HG03196 (cell line): ENCODE measurements around the gene KRTAP13-2.

Experiments
- ATAC-seq: cut with Tn5 transposase; IDR thresholded peaks from one replicate; pipeline ENCODE4 v1.9.1; 2021; ENCODE audit not compliant: unreplicated experiment

KRTAP13-2 gene, protein sequence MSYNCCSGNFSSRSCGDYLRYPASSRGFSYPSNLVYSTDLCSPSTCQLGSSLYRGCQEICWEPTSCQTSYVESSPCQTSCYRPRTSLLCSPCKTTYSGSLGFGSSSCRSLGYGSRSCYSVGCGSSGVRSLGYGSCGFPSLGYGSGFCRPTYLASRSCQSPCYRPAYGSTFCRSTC

DNA sequence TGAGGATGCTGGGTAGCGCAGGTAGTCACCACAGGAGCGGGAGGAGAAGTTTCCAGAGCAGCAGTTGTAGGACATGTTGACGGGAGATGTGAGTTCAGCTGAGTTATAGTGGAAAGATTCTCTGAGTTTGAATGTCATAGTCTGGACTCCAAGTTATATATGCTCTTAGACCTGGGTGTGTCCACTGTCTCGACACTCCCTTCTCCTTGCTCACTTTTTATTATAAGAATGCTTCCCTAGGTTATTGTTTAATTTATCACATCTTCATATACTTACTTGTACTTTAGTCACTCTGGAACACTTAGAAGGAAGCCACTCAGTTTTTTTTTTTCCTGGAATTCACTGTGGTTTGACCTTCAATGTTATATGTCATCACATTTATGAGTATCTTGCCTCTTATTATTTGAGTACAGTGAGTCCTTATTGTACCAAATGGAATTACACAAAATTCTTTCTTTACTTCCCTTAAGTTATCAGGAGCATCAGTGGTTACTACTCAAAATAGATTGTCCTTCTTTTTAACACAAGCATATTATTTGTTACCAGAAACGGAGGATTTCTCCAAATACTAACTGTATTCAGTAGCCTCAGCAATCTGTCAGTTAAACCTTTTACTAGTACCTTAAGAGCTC is at the start of gene KRTAP13-2:
Gene KRTAP13-2, minus strand, starts transcription at position 133 of the 632 bp plus-strand sequence. Its CDS starts 58 bp downstream, at position 75.
- ATAC-seq: no peak

DNA sequence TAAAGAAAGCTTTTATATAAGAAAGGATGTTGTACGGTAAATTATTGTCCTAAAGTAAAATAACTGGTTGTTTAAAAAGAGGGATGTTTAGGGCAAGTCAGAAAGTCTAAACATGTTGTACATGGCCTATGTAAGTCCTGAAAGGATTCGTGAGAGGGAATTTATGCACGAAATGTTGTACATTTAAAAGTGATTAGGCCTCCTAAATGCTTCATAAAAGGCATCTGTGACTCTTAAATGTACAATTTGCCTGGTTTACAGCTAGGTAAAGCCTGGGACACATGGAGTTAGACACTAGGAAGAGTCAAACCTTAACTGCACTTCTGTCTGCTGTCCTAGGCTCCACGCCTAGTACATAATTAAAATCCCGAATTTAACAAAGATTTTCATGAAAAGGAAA is 43.9 kb upstream of the KRTAP13-2 start:
- ATAC-seq: no peak

DNA sequence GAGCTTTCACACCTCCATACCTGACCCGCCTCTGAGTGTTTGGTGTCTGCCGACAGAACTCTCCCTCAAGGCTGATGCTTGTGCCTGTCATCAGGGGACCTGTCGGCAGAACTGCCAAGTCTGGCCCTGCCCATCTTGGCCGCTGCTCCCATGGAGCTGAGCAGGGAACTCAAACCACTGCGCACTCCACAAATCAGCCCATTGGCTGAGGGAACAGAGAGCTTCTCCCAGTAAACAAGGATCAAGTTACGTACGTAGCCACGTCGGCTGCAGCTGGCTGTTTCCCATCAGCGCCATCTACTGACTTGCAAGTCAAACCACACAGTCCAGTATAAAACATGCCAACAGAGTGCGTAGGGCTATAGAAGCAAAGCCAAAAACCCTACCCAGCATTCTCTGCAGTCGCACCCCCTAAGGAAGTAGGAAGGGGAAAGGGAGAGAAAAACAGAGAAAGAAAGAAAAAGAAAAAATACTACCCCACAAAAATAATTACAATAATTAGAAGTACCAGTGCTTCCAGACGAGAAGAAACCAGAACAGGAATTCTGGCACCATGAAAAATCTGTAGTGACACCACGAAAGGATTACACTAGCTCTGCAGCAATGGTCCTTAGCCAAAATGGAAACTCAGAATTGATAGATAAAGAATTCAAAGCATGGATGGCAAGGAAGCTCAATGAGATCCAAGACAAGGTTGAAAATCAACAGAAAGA is 36.9 kb upstream of the KRTAP13-2 start:
- no peak for ATAC-seq

DNA sequence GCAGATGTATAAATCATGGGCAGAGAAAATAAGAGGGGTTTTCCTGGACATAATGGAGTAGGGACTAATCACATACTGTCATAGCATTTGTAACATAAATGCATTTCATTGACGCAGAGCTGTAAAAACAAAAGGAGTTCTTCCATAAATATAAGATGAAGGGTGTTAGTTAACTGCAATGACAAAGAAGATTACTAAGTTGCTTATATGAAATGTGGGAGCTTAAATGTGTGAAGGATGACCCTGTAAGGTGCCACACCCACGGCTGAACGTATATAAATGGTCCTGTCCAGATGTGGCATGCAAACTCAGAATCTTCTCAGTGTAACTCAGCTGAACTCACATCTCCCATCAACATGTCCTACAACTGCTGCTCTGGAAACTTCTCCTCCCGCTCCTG is 23.7 kb upstream of the KRTAP13-2 start, which contains the start of gene KRTAP13-1:
Gene KRTAP13-1, plus strand, starts transcription at position 301 of the 400 bp plus-strand sequence. Its CDS starts 56 bp downstream, at position 357.
- no peak for ATAC-seq

GRCh38 chr21:30391492-30392025 is 19.5 kb upstream of the KRTAP13-2 start:
- no peak for ATAC-seq

- ATAC-seq: no peak
Measured at GRCh38 chr21:30382201-30382600, 10.1 kb upstream of the KRTAP13-2 start.

DNA sequence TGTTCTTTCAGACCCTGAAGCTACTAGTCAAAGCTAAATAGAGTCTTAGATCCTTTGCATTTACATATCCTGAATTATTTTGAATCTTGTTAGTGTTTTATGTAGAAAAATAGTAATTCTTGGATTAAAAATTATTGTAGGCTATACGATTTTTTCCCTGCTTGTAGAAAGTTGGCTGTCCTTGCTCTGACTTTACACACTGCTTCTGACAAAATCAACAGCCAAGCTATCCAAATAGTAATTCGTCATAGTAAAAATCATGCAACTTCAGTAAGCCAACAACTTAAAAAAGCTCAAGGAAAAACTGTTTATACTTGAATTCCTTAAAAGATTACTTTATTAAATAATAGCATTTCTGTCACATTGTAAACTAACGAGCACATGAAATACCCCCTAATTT is 16.2 kb downstream of the KRTAP13-2 start:
- ATAC-seq: no peak

DNA sequence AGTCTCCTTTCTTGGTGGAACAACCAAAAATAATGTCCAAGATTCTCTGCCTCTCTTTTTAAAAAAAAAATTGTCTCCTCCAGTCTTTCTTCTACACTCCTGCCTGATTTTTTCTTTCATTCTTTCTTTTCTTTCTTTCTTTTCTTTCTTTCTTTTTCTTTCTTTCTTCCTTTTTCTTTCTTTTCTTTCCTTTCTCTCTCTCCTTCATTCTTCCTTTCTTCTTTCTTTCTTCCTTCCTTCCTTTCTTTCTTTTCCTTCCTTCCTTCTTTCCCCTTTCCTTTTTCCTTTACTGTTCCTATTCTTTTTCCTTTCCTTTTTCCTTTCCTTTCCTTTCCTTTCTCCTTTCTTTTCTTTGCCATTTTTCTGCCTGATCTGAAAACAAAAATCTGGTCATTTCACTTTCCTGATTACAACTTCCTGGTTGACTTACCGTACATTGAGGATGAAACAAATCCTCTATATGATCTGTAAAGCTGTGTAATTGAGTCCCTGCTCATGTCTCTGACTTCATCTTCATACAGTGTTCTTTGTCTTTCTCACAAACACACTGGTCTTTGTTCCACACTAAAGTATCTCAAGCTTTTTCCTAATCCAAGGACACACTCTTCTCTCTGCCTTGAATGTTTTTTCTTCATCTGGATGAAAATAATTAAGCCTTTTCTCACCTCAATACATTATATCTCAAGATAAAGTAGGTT is 17.6 kb downstream of the KRTAP13-2 start:
- ATAC-seq: no peak

DNA sequence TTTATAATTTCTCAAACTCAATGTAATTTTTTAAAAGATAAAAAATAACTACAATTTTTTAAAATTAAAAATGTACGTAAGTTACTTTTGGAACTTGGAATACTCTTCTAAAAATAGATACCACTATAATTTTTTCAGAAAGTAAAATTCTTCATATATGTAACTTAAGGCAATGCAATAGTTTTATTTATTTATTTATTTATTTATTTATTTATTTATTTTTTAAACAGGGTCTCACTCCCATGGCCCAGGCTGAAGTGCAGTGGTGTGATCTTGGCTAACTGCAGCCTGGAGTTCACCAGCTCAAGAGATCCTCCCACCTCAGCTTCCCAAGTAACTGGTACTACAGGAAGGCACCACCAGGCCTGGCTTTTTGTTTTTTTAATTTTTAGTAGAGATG is 20.5 kb downstream of the KRTAP13-2 start:
- ATAC-seq: no peak

- ATAC-seq: no peak
Measured at GRCh38 chr21:30349572-30349971, 22.5 kb downstream of the KRTAP13-2 start.

DNA sequence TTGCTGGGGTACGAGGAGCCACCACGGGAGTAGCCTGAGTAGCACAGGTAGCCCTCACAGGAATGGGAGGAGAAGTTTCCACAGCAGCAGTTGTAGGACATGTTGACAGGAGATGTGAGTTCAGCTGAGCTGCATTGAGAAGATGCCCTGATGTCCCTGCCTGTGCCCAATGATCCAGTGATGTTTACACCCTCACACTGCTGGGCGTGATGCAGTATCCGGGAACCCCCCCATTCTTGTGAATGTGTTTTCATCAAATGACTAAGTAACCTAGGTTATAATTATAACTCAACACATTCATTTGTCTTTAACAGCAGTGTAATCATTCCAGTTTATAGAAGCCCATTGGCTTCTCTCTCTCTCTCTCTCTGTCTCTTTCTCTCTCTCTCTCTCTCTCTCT is 23.6 kb downstream of the KRTAP13-2 start, which contains the start of gene KRTAP23-1:
Gene KRTAP23-1, minus strand, starts transcription at position 101 of the 400 bp plus-strand sequence. Its CDS starts 0 bp downstream, at position 101.
- no peak for ATAC-seq

GRCh38 chr21:30345014-30345413 is 27.1 kb downstream of the KRTAP13-2 start:
- ATAC-seq: no peak

DNA sequence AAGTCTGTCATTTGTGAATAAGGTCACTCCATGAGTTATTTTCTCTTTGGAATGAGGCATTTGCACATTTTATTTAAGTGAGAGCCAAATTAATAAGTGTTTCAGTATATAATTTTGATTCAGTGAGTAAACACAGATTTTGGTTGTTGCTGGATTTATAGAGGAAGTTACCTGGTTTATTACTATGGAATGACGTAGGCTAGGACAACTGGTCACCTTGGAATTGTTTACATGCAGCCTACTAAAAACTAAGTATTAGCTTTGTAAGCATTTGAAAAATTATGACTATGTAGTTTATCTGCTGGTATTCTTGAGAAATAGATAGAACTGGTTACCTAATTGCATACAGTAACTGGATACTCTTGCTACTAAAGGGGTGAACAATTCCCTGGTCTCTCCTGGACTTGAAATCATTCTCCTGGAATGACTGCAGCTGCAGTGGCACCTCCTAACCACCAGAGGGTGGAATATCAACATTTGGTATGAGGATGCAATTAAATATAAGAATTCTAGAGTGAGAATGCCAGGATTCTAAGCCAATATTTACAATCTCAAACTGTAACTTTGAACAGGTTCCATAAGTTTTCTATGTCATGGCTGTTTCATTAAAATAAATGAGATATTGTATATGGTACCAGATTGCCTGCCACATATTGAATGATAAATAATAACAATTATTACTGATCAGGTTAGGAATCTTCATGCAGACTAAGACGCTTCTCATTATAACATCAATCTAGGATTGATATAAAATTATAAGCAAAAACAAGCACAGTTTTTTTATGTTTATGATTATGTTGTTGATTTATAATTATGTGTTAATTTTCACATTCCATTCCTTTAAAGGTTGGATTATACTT is 31.1 kb downstream of the KRTAP13-2 start:
- no peak for ATAC-seq

DNA sequence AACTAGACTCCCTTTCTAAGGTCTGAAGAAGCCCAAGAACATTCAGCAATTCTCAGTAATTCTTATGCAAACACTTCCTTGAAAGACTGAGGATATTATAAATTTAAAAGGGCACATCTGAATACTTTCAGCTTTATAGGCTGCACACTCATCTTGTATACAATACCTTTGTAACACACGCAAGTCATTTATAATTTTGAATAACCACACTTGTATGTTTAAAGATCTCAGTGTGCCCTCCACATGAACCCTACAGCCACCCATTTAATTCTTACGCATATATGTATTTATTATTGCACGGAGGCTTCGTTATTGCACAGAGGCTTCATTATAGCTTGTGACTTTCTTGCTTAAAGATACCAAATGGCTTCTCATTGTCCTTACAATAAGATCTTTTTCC is 33.4 kb downstream of the KRTAP13-2 start:
- no peak for ATAC-seq

GRCh38 chr21:30337772-30338171 is 34.3 kb downstream of the KRTAP13-2 start:
- ATAC-seq: no peak

DNA sequence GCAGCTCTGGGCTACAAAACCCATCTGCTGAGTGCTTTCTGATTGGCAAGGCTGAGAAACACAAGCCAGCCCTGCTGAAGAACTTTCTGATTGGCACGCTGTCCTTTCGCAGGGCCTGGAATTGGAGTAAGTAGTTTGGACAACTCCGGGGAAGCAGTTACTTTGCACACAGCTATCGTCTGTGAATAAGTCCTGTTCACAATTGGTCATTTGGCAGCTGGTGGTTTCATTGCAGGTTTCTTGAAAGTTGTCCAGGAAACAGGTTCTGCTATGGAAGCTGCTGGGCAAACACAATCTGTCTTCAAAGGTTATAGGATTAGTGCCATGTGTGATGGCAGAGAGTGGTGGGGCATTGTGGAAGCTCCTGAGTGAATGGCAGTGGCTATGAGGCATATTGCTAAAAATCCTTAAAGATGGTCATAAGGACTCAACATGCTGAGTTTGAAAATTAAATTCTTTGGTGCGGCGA is 34.8 kb downstream of the KRTAP13-2 start, which contains the start of gene KRTAP27-1:
Gene KRTAP27-1, minus strand, starts transcription at position 419 of the 469 bp plus-strand sequence. Its CDS starts 26 bp downstream, at position 393.
- no peak for ATAC-seq

- ATAC-seq: no peak
Measured at GRCh38 chr21:30336596-30336995, 35.5 kb downstream of the KRTAP13-2 start.

GRCh38 chr21:30333736-30334135 is 38.3 kb downstream of the KRTAP13-2 start:
- ATAC-seq: no peak

DNA sequence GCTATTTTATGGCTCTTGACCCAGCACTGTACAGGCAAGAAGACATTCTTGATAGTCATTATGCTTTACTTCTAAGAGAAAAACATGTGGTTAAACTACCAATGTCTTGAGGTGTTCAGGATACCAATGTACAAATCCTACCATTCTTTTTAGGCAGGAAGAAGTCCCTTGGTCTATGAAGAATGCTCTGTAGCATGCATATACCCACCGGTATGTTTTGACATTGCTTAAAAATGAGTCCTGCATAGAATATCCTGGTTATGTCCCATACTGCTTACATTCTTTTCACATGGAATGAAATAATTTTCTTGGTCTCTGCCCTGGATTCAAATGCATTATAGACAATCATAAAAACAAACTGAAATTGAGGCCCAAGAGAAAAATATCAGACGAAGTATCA is 39.4 kb downstream of the KRTAP13-2 start:
- no peak for ATAC-seq
